ENCODE data around the gene CYP27A1.

DNA sequence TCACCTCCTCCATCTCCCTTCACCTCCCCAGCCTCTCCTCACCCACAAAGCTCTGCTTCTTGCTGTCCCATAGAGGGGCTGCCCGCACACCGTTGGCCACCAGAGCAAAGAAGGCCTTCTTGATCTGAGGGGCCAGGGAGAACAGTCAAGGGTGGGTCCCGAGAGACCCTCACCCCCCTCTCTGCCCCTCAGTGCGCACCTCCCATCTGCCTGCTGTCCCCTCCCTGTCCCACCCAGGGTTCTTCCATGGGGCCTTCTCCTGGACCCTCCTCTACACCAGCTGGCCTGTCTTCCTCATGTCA is 46.5 kb downstream of the CYP27A1 start:
- no peak for TF ChIP-seq HOXA7 (CRISPR knock-in tag; IDR thresholded peaks at IDR 0.05)
- TF ChIP-seq POLR2A (IDR thresholded peaks at IDR 0.05; ENCODE audit: low read length): no peak
- TF ChIP-seq CHD4 (IDR thresholded peaks at IDR 0.05; ENCODE audit: borderline replicate concordance): no peak
- no peak for TF ChIP-seq POLR2AphosphoS2 (conservative IDR thresholded peaks at IDR 0.05; ENCODE audit: low read length)
- TF ChIP-seq HDAC2 (IDR thresholded peaks at IDR 0.05): no peak
- TF ChIP-seq ESRRA (IDR thresholded peaks at IDR 0.05; ENCODE audit: borderline replicate concordance, low read length): no peak
- TF ChIP-seq RFX5 (IDR thresholded peaks at IDR 0.05): no peak
- no peak for TF ChIP-seq ZC3H11A (IDR thresholded peaks at IDR 0.05)
- TF ChIP-seq REST (IDR thresholded peaks at IDR 0.05): no peak
- no peak for TF ChIP-seq RNF2 (IDR thresholded peaks at IDR 0.05; ENCODE audit: borderline replicate concordance, low read depth)
- no peak for TF ChIP-seq ZNF302 (CRISPR knock-in tag; IDR thresholded peaks at IDR 0.05)
- TF ChIP-seq CTCF (IDR thresholded peaks at IDR 0.05): no peak
- TF ChIP-seq GATA3 (IDR thresholded peaks at IDR 0.05; ENCODE audit: borderline replicate concordance): no peak
